Smooth muscle cell (in vitro differentiated cells): ENCODE measurements around the gene HELZ2. TPM values are rescaled to one million over a fixed set of nuclear protein-coding genes. Genes with fewer than 3 reads are reported as not detected.

Experiments
- DNase-seq: peaks from one replicate; lab custom pipeline; 2025; ENCODE audit not compliant: unreplicated experiment; lab: John Stamatoyannopoulos, UW
- H2AFZ ChIP-seq: fragments of 200-600 bp; sonication (generic); 2 replicates; pipeline ENCODE4 v1.6.0; 2016; ENCODE audit warnings: antibody characterized with exemption, low read depth, mild to moderate bottlenecking
- H3F3A ChIP-seq: fragments of 200-600 bp; sonication (generic); 2 replicates; pipeline ENCODE4 v1.6.0; 2017; ENCODE audit warnings: antibody characterized with exemption, low read depth
- H3K27ac ChIP-seq: fragments of 200-600 bp; sonication (generic); 2 replicates; pipeline ENCODE4 v1.5.1; 2016; ENCODE audit warnings: low read depth, mild to moderate bottlenecking
- H3K27me3 ChIP-seq: fragments of 200-600 bp; sonication (generic); 2 replicates; pipeline ENCODE4 v1.6.1; 2016; ENCODE audit warnings: low read depth, mild to moderate bottlenecking
- H3K36me3 ChIP-seq: fragments of 200-600 bp; sonication (generic); 2 replicates; pipeline ENCODE4 v1.5.1; 2016; ENCODE audit warnings: low read depth
- H3K4me1 ChIP-seq: fragments of 200-600 bp; sonication (generic); 2 replicates; pipeline ENCODE4 v1.5.1; 2016; ENCODE audit warnings: low read depth
- H3K4me2 ChIP-seq: fragments of 200-600 bp; sonication (generic); 2 replicates; pipeline ENCODE4 v1.6.0; 2016; ENCODE audit warnings: mild to moderate bottlenecking
- H3K4me3 ChIP-seq: fragments of 200-600 bp; sonication (generic); 2 replicates; pipeline ENCODE4 v1.5.1; 2016; ENCODE audit warnings: mild to moderate bottlenecking
- H3K79me2 ChIP-seq: fragments of 200-600 bp; sonication (generic); 2 replicates; pipeline ENCODE4 v1.6.0; 2016; ENCODE audit warnings: low read depth, mild to moderate bottlenecking
- H3K9ac ChIP-seq: fragments of 200-600 bp; sonication (generic); 2 replicates; pipeline ENCODE4 v1.6.0; 2016; ENCODE audit warnings: low read depth
- H3K9me3 ChIP-seq: fragments of 200-600 bp; sonication (generic); replicated peaks from 2 replicates; pipeline ENCODE4 v1.5.1; 2016; ENCODE audit warnings: low read depth
- H4K20me1 ChIP-seq: fragments of 200-600 bp; sonication (generic); 2 replicates; pipeline ENCODE4 v1.6.0; 2016; ENCODE audit warnings: low read depth
- CTCF ChIP-seq: fragments of 200-600 bp; sonication (generic); IDR thresholded peaks from 2 replicates; pipeline ENCODE4 v1.5.1; 2017; ENCODE audit warnings: borderline replicate concordance, mild to moderate bottlenecking, antibody characterized with exemption; ENCODE audit not compliant: insufficient read depth, poor library complexity, severe bottlenecking
- WGBS: methylation state at CpG from one replicate; pipeline ENCODE4 v1.1.7; 2016; ENCODE audit warnings: low lambda C conversion rate; 5-methylcytosine and 5-hydroxymethylcytosine counted together
- polyA plus RNA-seq: library from polyadenylated mRNA; unstranded; fragments of >200 nt; fragmentation: Nextera tagmentation; extraction: Ambion mirVana; gene quantifications from 2 replicates; pipeline ENCODE4 v1.2.1, GENCODE V29; 2016
- total RNA-seq: library from RNA; depleted of rRNA; stranded (reverse); fragments of >200 nt; gene quantifications from 2 replicates; pipeline ENCODE4 v1.2.3, GENCODE V29; 2014

The HELZ2 gene
- total and polyA plus RNA-seq, 2 experiments from 2014 or later, result 3.0 to 13.8 TPM

DNA sequence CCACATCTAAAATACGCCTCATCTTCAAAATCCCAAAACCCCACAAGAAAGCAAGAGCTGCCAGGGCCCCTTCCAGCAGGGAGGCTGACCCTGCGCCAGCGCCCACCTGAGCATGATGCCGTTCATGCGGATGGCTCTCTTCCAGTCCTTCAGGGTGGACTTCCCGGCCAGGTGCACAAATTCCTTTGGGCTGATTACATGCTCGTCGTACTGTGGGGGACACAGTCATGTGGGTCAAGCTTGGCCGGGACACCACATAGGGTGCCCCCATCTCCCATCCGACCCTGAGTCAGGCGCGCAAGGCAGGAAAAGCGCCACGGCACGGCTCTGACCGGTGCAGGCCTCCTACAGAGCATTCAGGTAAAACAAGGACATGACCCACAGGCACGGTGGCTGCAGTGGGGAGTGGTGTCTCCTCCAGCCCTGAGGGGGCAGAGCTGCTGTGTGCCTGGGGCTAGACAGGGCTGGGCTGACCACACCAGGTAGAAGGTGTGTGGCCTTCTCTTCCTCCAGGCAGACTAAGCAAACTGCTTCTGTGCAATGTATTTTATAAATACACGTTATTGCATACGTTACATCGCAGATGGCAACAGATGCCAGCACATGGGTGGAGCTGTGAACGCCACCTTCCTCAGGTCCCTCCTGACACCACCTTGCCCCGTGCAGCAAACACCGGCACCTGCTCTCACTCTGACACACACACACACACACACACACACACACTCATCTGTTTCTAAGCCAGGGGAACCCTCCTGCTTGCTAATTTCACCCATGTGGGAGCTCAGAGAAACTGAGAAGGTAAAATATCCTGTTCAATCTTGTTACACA lies 23.8 kb upstream of the HELZ2 start:
- Histone ChIP-seq H4K20me1 (no peaks in the 10 kb centered on the region), H3K27me3 (no peaks in the 10 kb centered on the region), H3K9me3 (no peaks in the 10 kb centered on the region), H3K27ac (no peak overlapping the region), H3K79me2 (no peaks in the 10 kb centered on the region), H3K9ac (no peak overlapping the region), H3K4me1 (no peaks in the 10 kb centered on the region), H3F3A (no peaks in the 10 kb centered on the region), H3K36me3 (no peaks in the 10 kb centered on the region), H3K4me2 (no peak overlapping the region), H3K4me3 (no peak overlapping the region), H2AFZ (no peak overlapping the region)
- no peak for DNase-seq
- 94% methylated on average over 23 of the region's 23 CpGs for WGBS
- no peak for TF ChIP-seq CTCF

- Histone ChIP-seq H3K9me3 (no peaks in the 10 kb centered on the region), H3K79me2 (no peaks in the 10 kb centered on the region), H3K4me3 (no peak overlapping the region), H2AFZ (no peak overlapping the region), H3K9ac (no peak overlapping the region), H3K27ac (no peak overlapping the region), H3K4me1 (no peaks in the 10 kb centered on the region), H3K4me2 (no peak overlapping the region), H4K20me1 (no peaks in the 10 kb centered on the region), H3F3A (no peaks in the 10 kb centered on the region), H3K27me3 (no peaks in the 10 kb centered on the region), H3K36me3 (no peaks in the 10 kb centered on the region)
- TF ChIP-seq CTCF, result no peak
- DNase-seq, result no peak
- WGBS, result 93% methylated on average over 6 of the region's 6 CpGs
Observed at GRCh38 chr20:63596423-63596822, 22.4 kb upstream of the HELZ2 start.

GRCh38 chr20:63595416-63596127 lies 21.5 kb upstream of the HELZ2 start:
- Histone ChIP-seq H3K9me3 (no peaks in the 10 kb centered on the region), H3K9ac (no peak overlapping the region), H3K4me2 (no peak overlapping the region), H3K79me2 (no peaks in the 10 kb centered on the region), H2AFZ (no peak overlapping the region), H3K27ac (no peak overlapping the region), H4K20me1 (no peaks in the 10 kb centered on the region), H3K4me1 (no peaks in the 10 kb centered on the region), H3F3A (no peaks in the 10 kb centered on the region), H3K36me3 (no peaks in the 10 kb centered on the region), H3K4me3 (no peak overlapping the region), H3K27me3 (no peaks in the 10 kb centered on the region)
- no peak for TF ChIP-seq CTCF
- 94% methylated on average over 23 of the region's 30 CpGs for WGBS
- no peak for DNase-seq
